Thyroid gland (tissue), 4 donors: ENCODE results near the gene SPTLC2. TPM values are rescaled to one million over a fixed set of nuclear protein-coding genes. Genes with fewer than 3 reads are reported as not detected.
A peak's percentile ranks its signal among the peaks of the same experiment; 100 is the strongest.
"Not testable (repeated sequence)": the region's sequence is repeated elsewhere in the genome, so short reads cannot be mapped to it uniquely, and the experiment has no call there.

Experiments
- DNase-seq, 2 donors: peaks; one replicate each; pipeline ENCODE4 v3.0.0-alpha.2; 2019
- H3K27ac ChIP-seq, 3 donors: fragments of 200-600 bp; sonication (generic); 1 replicate in 2 of 3; 2 replicates in 1 of 3; pipeline ENCODE4 v1.5.1; 2016 to 2019; ENCODE audit warnings: mild to moderate bottlenecking in 1 of 3, moderate library complexity in 1 of 3
- H3K27me3 ChIP-seq: fragments of 200-600 bp; sonication (generic); one replicate; pipeline ENCODE4 v1.5.1; 2019
- H3K36me3 ChIP-seq, 2 donors: fragments of 200-600 bp; sonication (generic); one replicate each; pipeline ENCODE4 v1.5.1; 2016 to 2019
- H3K4me1 ChIP-seq, 2 donors: fragments of 200-600 bp; sonication (generic); one replicate each; pipeline ENCODE4 v1.5.1; 2017 to 2019
- H3K4me3 ChIP-seq, 3 donors: fragments of 200-600 bp; sonication (generic); replicated peaks in 1 of 3; 1 replicate in 2 of 3; 2 replicates in 1 of 3; pipeline ENCODE4 v1.5.1; 2016; ENCODE audit warnings: mild to moderate bottlenecking in 1 of 3
- H3K9me3 ChIP-seq: fragments of 200-600 bp; sonication (generic); one replicate; pipeline ENCODE4 v1.5.1; 2017
- CTCF ChIP-seq, 6 experiments: fragments of 200-600 bp in 3 of 6; fragments of 450-650 bp in 3 of 6; sonication (generic) in 3 of 6; IDR thresholded peaks; one replicate each; pipeline ENCODE4 v1.5.1; 2016 to 2019; ENCODE audit warnings: antibody characterized with exemption in 6 of 6, mild to moderate bottlenecking in 2 of 6, inconsistent platforms in 1 of 6, moderate library complexity in 1 of 6
- POLR2A ChIP-seq, 2 donors: fragments of 450-650 bp; IDR thresholded peaks; one replicate each; pipeline ENCODE4 v1.6.1; 2017; ENCODE audit warnings: antibody characterized with exemption in 2 of 2, mild to moderate bottlenecking in 2 of 2, moderate library complexity in 1 of 2
- WGBS, 2 donors: methylation state at CpG; one replicate each; pipeline ENCODE4 v1.1.5; 2017; 5-methylcytosine and 5-hydroxymethylcytosine counted together
- intact Hi-C: fragments of 100-400 bp; cut with DNase I; formaldehyde crosslinking; loops from one replicate; pipeline ENCODE4 v1.15.1; 2023
- total RNA-seq, 4 donors: library from RNA; depleted of rRNA; stranded (reverse); fragments of >200 nt; gene quantifications; one replicate each; pipeline ENCODE4 v1.2.3, GENCODE V29; 2016

The SPTLC2 gene
- total RNA-seq, 4 donors from 2014 or later: 25.6 to 32.2 (median 29.0) TPM

GRCh38 chr14:77640756-77641533 lies 24.5 kb upstream of the SPTLC2 start:
- intact Hi-C loops: no loop called here
- no peaks in the 10 kb centered on the region for H3K9me3 ChIP-seq
- DNase-seq: no peak
- no peaks in the 10 kb centered on the region for H3K27me3 ChIP-seq
- no peaks in the 10 kb centered on the region for H3K36me3 ChIP-seq
- H3K4me3 ChIP-seq: no peak overlapping the region
- WGBS, 2 donors: 70 to 72% methylated on average over 16 of the region's 16 CpGs
- peak overlapping the region; percentile 61 to 68 (median 63) for H3K27ac ChIP-seq
- H3K4me1 ChIP-seq: peaks cover 0 to 4% of the 10 kb centered on the region in 2 donors
- TF ChIP-seq POLR2A (IDR thresholded peaks at IDR 0.05) (no peak), CTCF (IDR thresholded peaks at IDR 0.05) (no peak)

- WGBS, 2 donors: 82 to 90% methylated on average over 2 of the region's 2 CpGs
- Histone ChIP-seq H3K4me1 (peaks cover 0 to 4% of the 10 kb centered on the region in 2 donors), H3K27ac (no peak overlapping the region), H3K4me3 (no peak overlapping the region), H3K9me3 (no peaks in the 10 kb centered on the region), H3K27me3 (no peaks in the 10 kb centered on the region), H3K36me3 (no peaks in the 10 kb centered on the region)
- no peak for TF ChIP-seq POLR2A (IDR thresholded peaks at IDR 0.05)
- TF ChIP-seq CTCF (IDR thresholded peaks at IDR 0.05): no peak
- intact Hi-C loops: no loop called here
- no peak for DNase-seq
Observed at GRCh38 chr14:77638771-77639171, 22.3 kb upstream of the SPTLC2 start.

- H3K9me3 ChIP-seq, H3K4me1 ChIP-seq, DNase-seq, intact Hi-C loops, H3K36me3 ChIP-seq, H3K27ac ChIP-seq, H3K4me3 ChIP-seq, H3K27me3 ChIP-seq: not testable (repeated sequence)
- 64 to 72% methylated on average over 4 of the region's 4 CpGs for WGBS, 2 donors
Observed at GRCh38 chr14:77635869-77636268, 19.4 kb upstream of the SPTLC2 start.

GRCh38 chr14:77635466-77635865 lies 19.0 kb upstream of the SPTLC2 start:
- H3K27ac ChIP-seq, H3K4me3 ChIP-seq, H3K27me3 ChIP-seq, H3K36me3 ChIP-seq, H3K9me3 ChIP-seq, DNase-seq, intact Hi-C loops, H3K4me1 ChIP-seq: not testable (repeated sequence)
- WGBS, 2 donors: 81 to 93% methylated on average over 8 of the region's 8 CpGs

- Histone ChIP-seq H3K4me3 (no peak overlapping the region), H3K27me3 (no peaks in the 10 kb centered on the region), H3K27ac (no peak overlapping the region), H3K36me3 (no peaks in the 10 kb centered on the region), H3K9me3 (no peaks in the 10 kb centered on the region), H3K4me1 (no peaks in the 10 kb centered on the region)
- TF ChIP-seq CTCF (IDR thresholded peaks at IDR 0.05) (no peak), POLR2A (IDR thresholded peaks at IDR 0.05) (no peak)
- 48 to 59% methylated on average over 2 of the region's 2 CpGs for WGBS, 2 donors
- no peak for DNase-seq
- intact Hi-C loops: no loop called here
Observed at GRCh38 chr14:77630111-77630510, 13.7 kb upstream of the SPTLC2 start.

DNA sequence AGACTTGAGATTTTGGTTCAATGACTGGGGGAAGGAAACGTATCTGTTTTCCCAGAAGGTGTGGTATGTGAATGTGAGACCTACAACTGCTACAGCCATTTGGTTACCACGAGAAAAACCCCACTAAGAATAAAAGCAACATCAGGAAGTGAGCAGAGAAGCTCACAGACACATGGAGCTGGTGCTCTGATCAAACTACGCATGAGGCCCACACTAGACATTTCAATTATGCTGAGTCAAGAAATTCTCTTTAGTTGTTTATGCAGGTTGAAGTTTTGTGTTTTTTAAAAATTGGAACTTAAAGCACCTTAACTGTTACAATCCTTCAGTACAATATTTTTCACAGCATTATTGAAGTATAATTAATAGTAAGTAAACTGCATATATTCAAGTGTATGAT lies 8.9 kb upstream of the SPTLC2 start:
- intact Hi-C loops: no loop called here
- Histone ChIP-seq H3K27ac (no peak overlapping the region), H3K4me3 (no peak overlapping the region), H3K36me3 (no peaks in the 10 kb centered on the region), H3K4me1 (peaks cover 8 to 17% of the 10 kb centered on the region in 2 donors), H3K9me3 (no peaks in the 10 kb centered on the region), H3K27me3 (no peaks in the 10 kb centered on the region)
- TF ChIP-seq CTCF (IDR thresholded peaks at IDR 0.05) (no peak), POLR2A (IDR thresholded peaks at IDR 0.05) (no peak)
- DNase-seq: no peak
- 71 to 83% methylated on average over 3 of the region's 3 CpGs for WGBS, 2 donors
